Measurements from ENCODE around the gene SIGLEC6.
A peak's percentile ranks its signal among the peaks of the same experiment; 100 is the strongest.

Gene SIGLEC6

GRCh38 chr19:51514866-51515481 lies 16.5 kb downstream of the SIGLEC6 start:
- no peaks in the 10 kb centered on the region for H3K9me3 ChIP-seq

DNA sequence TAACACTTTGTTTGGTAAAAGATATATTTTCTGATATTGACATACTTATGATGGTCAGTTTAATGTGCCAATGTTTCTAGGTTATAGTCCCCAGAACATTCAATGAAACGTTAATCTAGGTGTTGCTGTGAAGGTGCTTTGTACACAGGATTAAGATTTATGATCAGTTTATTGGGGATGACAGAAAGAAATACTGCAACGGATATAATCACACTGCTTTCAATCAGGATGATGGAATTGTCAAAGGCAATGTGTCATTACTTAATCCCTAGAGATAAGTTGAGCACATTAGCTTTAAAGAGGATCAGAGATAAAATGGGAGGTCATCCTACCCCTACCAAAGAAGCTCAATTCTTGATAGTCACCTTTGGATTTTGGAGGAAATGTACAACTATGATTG lies 17.5 kb downstream of the SIGLEC6 start:
- TF ChIP-seq CTCF (IDR thresholded peaks at IDR 0.05): no peak
- H3K36me3 ChIP-seq: no peaks in the 10 kb centered on the region
- H3K4me3 ChIP-seq (ENCODE audit: low read depth in 1 of 2, low read length in 1 of 2): no peak overlapping the region

More at GRCh38 chr19:51514866-51515481, 16.5 kb downstream of the SIGLEC6 start:
- TF ChIP-seq CTCF (IDR thresholded peaks at IDR 0.05): peak; percentile 78
- Histone ChIP-seq H3K36me3 (no peaks in the 10 kb centered on the region), H3K4me1 (ENCODE audit: control insufficient read depth in 1 of 2, insufficient read depth in 1 of 2, low read depth in 1 of 2, low read length in 1 of 2) (peaks cover 12% of the 10 kb centered on the region in 2 experiments), H3K27me3 (no peaks in the 10 kb centered on the region), H3K4me3 (ENCODE audit: low read depth in 1 of 2, low read length in 1 of 2) (no peak overlapping the region), H3K27ac (no peak overlapping the region)

DNA sequence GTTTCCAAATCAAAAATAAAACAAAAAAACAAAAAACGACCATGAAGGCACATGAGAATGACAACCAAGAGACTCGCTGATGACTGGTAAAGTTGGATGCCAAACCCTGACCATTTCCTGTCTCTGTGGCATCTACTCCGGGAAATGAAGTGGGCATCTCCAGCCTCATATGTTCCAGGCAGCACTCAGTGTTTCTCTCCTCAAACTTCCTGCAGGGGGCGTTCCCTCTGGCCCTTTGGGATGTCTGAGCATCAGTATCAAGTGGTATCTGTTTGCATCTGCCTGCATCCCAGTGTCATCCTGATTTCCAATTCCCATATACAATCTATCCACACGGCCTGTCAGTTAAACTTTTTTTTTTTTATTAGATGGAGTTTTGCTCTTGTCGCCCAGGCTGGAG lies 20.1 kb downstream of the SIGLEC6 start:
- H3K27ac ChIP-seq: no peak overlapping the region
- no peak overlapping the region for H3K4me3 ChIP-seq (ENCODE audit: low read depth in 1 of 2, low read length in 1 of 2)
- TF ChIP-seq CTCF (IDR thresholded peaks at IDR 0.05): no peak
- H3K9me3 ChIP-seq: no peaks in the 10 kb centered on the region
- H3K27me3 ChIP-seq: no peaks in the 10 kb centered on the region
- H3K36me3 ChIP-seq: no peaks in the 10 kb centered on the region
- peaks cover 18 to 37% of the 10 kb centered on the region in 2 experiments for H3K4me1 ChIP-seq (ENCODE audit: control insufficient read depth in 1 of 2, insufficient read depth in 1 of 2, low read depth in 1 of 2, low read length in 1 of 2)

More for the DNA sequence above, 17.5 kb downstream of the SIGLEC6 start:
- Histone ChIP-seq H3K27ac (no peak overlapping the region), H3K27me3 (no peaks in the 10 kb centered on the region), H3K9me3 (no peaks in the 10 kb centered on the region), H3K4me1 (ENCODE audit: control insufficient read depth in 1 of 2, insufficient read depth in 1 of 2, low read depth in 1 of 2, low read length in 1 of 2) (peaks cover 13 to 22% of the 10 kb centered on the region in 2 experiments)

GRCh38 chr19:51509823-51510660 lies 21.4 kb downstream of the SIGLEC6 start:
- Histone ChIP-seq H3K27ac (peak overlapping the region; percentile 4), H3K4me1 (ENCODE audit: control insufficient read depth in 1 of 2, insufficient read depth in 1 of 2, low read depth in 1 of 2, low read length in 1 of 2) (peaks cover 18 to 37% of the 10 kb centered on the region in 2 experiments), H3K4me3 (ENCODE audit: low read depth in 1 of 2, low read length in 1 of 2) (no peak overlapping the region), H3K36me3 (no peaks in the 10 kb centered on the region), H3K27me3 (no peaks in the 10 kb centered on the region), H3K9me3 (no peaks in the 10 kb centered on the region)
- no peak for TF ChIP-seq CTCF (IDR thresholded peaks at IDR 0.05)

DNA sequence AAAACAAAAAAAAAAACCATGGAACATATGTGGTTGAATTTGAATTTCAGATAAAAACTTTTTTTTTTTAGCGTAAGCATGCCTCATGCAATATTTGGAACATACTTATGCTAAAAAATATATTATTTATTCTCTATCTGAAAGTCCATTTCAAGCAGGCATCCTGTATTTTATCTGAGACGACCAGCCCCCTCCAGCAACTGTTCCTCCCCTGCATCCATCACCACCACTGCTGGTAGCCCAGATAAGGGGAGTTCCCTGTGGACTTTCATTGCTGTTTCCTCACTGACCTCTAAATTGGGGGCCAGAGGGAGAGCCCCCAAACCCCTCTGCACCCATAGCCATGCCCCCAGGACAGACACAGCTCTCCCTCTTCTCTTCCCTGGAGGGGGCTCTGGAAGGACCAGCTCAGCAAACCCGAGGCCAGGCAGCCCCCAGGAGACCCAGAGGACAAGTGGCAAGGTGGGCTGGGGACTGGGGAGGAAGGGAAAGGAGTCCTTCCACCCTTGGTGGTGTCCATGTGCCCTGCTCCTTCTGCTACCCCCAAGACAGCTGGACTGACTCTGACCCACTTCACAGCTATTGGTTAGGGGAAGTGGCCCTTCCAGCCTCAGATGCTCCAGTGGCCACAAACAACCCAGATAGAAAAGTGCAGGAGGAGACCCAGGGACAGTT lies 23.3 kb downstream of the SIGLEC6 start:
- no peak overlapping the region for H3K4me3 ChIP-seq (ENCODE audit: low read depth in 1 of 2, low read length in 1 of 2)
- peaks cover 24 to 45% of the 10 kb centered on the region in 2 experiments for H3K4me1 ChIP-seq (ENCODE audit: control insufficient read depth in 1 of 2, insufficient read depth in 1 of 2, low read depth in 1 of 2, low read length in 1 of 2)
- H3K9me3 ChIP-seq: no peaks in the 10 kb centered on the region
- H3K27me3 ChIP-seq: no peaks in the 10 kb centered on the region
- no peak for TF ChIP-seq CTCF (IDR thresholded peaks at IDR 0.05)
- H3K27ac ChIP-seq: no peak overlapping the region
- H3K36me3 ChIP-seq: no peaks in the 10 kb centered on the region

All from neutrophil (primary cell).